ENCODE measurements around the gene CRIM1.

CRIM1 gene

DNA sequence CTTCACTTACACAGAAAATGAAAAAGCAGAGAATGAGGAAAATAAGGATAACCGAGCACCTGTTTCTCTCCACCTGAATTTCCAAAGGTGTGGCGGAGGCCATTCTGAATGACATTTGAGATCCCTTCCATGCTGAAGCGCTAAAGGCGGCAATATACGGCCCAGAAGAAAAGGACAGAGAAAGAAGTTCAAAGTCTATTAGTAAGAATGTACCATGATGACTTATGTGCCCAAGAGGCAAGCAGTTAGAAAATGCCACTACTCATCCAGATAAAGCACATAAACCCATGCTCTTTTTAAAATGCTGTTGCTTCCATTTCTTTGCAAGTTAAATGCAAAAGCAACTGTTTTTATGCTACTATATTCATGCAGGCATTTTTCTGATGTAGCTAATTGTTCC lies 205.1 kb downstream of the CRIM1 start:
- TF ChIP-seq, protein P1, sequence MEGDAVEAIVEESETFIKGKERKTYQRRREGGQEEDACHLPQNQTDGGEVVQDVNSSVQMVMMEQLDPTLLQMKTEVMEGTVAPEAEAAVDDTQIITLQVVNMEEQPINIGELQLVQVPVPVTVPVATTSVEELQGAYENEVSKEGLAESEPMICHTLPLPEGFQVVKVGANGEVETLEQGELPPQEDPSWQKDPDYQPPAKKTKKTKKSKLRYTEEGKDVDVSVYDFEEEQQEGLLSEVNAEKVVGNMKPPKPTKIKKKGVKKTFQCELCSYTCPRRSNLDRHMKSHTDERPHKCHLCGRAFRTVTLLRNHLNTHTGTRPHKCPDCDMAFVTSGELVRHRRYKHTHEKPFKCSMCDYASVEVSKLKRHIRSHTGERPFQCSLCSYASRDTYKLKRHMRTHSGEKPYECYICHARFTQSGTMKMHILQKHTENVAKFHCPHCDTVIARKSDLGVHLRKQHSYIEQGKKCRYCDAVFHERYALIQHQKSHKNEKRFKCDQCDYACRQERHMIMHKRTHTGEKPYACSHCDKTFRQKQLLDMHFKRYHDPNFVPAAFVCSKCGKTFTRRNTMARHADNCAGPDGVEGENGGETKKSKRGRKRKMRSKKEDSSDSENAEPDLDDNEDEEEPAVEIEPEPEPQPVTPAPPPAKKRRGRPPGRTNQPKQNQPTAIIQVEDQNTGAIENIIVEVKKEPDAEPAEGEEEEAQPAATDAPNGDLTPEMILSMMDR (IDR thresholded peaks at IDR 0.05): no peak
- TF ChIP-seq ZFX (IDR thresholded peaks at IDR 0.05; ENCODE audit: borderline replicate concordance): no peak
- H3K27ac ChIP-seq: no peak overlapping the region

DNA sequence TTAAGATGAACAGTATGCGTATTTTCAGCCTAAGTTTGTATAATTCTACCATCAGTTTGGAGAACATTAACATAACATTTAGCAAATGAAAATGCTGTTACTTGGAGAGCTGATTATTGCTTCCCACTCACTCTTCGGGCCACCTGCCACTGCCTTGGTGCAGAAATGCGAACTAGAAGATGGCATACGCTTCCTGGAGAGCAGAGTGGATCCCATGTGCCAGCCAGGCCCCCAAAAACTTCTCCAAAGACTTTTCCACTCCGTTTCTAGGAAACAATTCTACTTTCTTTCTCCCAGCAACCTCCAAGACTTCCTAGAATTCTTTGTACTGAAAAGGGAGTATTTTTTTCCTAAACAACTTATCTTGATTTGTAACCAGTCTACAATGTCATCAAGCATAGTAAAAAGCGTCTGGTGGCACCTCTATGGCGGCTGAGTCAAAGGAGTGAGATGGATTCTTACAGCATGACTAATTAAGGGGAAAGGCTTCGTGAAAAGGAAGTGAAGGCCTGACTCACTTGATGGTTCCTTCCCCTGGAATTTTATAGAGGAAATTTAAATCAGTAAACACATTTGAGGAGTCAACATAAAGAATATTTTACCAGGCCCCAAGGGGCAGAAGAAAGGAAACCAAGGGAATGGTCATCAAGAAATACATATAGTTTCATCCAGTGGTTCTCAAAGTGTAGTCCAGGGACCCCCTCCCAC lies 205.8 kb downstream of the CRIM1 start:
- H3K27ac ChIP-seq: no peak overlapping the region
- TF ChIP-seq ZFX (IDR thresholded peaks at IDR 0.05; ENCODE audit: borderline replicate concordance): no peak
- TF ChIP-seq, protein P1 (IDR thresholded peaks at IDR 0.05): no peak

DNA sequence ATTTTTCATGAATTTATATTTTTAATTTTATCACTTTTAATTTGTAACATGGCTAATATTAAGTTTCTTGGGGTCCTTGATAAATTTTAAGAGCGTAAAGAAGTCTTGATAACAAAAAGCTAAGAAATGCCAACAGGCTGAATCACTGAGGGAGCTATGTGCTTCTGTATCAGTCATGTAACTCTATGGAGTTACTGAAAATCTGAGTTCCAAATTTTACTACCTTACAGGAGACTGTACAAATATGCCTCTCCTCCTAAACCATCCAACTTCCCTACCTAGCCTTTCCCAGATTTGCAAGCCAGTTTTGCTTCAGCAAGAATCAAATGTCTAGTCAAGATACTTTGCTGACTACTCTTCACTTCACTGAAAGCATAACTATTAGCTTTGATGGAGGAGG lies 206.7 kb downstream of the CRIM1 start:
- no peak overlapping the region for H3K27ac ChIP-seq
- TF ChIP-seq, protein P1 (IDR thresholded peaks at IDR 0.05): no peak
- no peak for TF ChIP-seq ZFX (IDR thresholded peaks at IDR 0.05; ENCODE audit: borderline replicate concordance)

DNA sequence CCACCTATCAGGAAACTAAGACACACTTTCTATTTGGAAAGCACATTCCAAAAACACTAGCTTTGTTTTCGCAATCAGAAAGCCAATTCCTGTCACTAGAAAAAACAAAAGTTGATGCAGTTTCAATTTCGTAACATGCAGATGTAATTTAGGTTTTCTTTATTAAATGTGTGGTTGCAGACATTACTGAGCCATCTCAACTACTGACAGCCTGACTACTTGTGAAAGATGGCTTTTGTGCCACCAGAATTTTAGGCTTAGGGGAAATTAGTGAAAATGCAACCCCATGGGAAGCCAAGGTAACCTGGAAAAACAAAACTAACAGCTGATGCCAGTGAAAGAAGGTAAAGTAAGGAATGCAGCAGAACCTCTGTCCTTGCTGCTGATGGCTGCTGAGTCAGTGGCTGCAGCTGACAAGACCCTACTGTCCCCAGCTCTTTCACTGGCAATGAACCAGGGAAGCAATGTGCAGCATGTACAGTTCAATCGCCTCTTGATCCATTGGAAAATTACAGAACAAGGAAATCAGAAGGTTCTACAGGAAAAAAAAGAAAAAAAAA lies 207.5 kb downstream of the CRIM1 start:
- TF ChIP-seq ZFX (IDR thresholded peaks at IDR 0.05; ENCODE audit: borderline replicate concordance): no peak
- TF ChIP-seq, protein P1 (IDR thresholded peaks at IDR 0.05): no peak
- no peak overlapping the region for H3K27ac ChIP-seq

DNA sequence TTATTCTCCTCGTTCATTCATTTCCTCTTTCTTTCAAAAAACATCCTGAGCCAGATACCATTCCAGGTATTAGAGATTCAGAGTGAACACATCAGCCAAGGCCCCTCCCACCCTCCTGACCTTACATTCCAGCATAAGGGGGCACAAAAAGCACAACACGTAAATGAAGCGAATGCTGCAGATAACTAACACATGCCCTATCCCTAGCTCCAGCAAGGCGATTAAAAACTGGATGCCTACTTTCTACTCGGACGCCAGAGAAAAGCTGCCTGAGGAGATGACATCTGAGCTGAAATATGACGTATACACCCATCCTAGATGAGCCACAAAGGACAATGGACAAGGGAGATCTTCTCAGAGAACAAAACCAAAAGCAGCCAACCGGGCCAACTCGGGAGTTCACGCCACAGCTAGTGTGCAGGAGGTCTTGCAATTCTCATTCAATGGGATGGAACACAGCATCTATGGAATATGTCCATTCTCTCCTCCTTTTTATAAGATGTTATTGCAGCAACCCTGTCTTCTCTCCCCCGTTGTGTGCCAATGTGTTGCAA lies 208.9 kb downstream of the CRIM1 start:
- TF ChIP-seq ZFX (IDR thresholded peaks at IDR 0.05; ENCODE audit: borderline replicate concordance): no peak
- TF ChIP-seq, protein P1 (IDR thresholded peaks at IDR 0.05): no peak
- no peak overlapping the region for H3K27ac ChIP-seq

DNA sequence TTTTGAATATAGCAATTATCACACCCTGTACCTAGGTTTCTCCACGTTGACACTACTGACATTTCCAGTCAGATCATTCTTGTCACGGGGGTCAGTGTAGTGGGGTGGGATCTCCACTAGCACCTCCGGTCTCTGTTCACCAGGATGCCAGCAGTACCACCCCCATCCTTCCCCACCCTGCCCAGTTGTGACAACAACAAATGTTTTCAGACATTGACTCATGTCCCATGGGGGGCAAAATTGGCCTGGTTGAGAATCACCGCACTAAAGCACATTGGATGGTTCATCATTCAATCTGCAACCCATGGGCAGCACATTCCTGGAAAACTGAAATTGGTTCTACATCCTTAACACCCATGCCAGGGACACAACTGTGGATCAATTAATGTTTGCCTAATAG lies 210.1 kb downstream of the CRIM1 start:
- no peak for TF ChIP-seq ZFX (IDR thresholded peaks at IDR 0.05; ENCODE audit: borderline replicate concordance)
- TF ChIP-seq, protein P1 (IDR thresholded peaks at IDR 0.05): no peak
- H3K27ac ChIP-seq: no peak overlapping the region

DNA sequence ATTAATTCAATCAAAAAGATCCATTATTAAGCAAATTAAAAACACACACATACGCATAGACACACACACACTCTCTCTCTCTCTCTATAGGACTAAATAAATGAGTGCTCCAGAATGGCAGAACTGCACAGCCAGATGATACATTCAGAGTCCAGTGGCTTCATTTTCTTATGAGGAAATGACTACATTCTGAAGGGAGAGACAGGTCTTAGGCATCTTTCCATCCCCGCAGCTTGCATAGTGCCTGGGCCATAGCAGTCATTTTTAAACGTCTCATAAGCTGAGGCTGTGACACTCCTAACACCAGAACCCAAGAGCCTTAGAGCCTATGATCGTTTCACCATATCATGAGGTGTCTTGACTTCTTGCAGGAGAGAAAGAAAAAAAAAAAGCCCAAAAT lies 211.3 kb downstream of the CRIM1 start:
- H3K27ac ChIP-seq: no peak overlapping the region
- TF ChIP-seq ZFX (IDR thresholded peaks at IDR 0.05; ENCODE audit: borderline replicate concordance): no peak
- TF ChIP-seq, protein P1 (IDR thresholded peaks at IDR 0.05): no peak

All from 22Rv1 (cell line).